Measurements from ENCODE around the gene ARHGAP28.

Gene ARHGAP28

DNA sequence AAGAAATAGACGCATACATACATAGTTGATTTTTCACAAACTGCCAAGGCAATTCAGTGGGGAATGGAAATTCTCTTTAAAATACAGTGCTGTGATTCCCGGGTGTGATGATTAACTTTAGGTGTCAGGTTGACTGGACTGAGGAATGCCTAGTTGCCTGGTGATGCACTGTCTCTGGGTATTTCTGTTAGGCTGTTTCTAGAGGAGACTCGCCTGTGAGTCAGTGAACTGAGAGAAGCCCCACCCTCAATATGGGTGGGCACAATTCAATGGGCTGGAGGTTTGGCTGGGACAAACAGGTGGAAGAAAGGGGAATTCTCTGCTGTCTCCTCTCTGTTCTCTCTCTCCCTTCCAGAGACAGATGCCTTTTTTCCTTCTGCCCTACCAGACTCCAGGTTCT lies 187.6 kb downstream of the ARHGAP28 start:
- CTCF ChIA-PET = no interaction called here
- TF ChIP-seq CTCF (IDR thresholded peaks at IDR 0.05; ENCODE audit: control extremely low read depth, extremely low read depth, low read depth, missing control alignments) = no peak
- DNase-seq (ENCODE audit: extremely low spot score) = no peak
- POLR2A ChIA-PET = no interaction called here

GRCh38 chr18:6920099-6920955 lies 190.8 kb downstream of the ARHGAP28 start:
- peak; percentile 37 for DNase-seq (ENCODE audit: extremely low spot score)
- ChIA-PET POLR2A (no interaction called here), CTCF (interaction anchor here (0.6 to 2.1 kb wide), 5 partner anchors 15 to 1471 kb away, joined by 3 to 7 read pairs (median 4); partner anchors contain the start of gene PTPRM)
- TF ChIP-seq CTCF (IDR thresholded peaks at IDR 0.05; ENCODE audit: control extremely low read depth, extremely low read depth, low read depth, missing control alignments) = peak; percentile 57

DNA sequence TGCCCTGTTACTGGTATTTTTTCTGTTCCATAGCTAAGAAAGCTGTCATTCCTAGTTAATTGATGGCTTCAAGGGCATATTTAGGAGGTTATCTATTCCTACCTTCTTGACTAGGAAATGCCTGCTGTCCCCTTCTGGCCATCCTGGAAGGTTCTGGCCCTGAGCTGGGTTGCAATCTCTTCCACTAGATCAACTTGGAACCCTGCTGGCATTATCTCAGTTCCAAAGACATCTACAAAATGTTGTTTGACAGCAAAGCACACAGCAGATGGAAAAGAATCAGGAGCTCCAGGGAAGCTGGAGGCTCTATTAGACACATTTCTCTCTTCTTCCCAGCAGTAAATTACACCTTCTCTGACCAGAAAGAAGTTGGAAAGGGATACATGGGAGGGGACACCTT lies 192.1 kb downstream of the ARHGAP28 start:
- DNase-seq (ENCODE audit: extremely low spot score) = no peak
- POLR2A ChIA-PET = no interaction called here
- CTCF ChIA-PET = interaction anchor here (0.7 to 2.1 kb wide), 2 partner anchors 13 to 1474 kb away, joined by 3 to 7 read pairs; no protein-coding TSS in a partner anchor
- no peak for TF ChIP-seq CTCF (IDR thresholded peaks at IDR 0.05; ENCODE audit: control extremely low read depth, extremely low read depth, low read depth, missing control alignments)

DNA sequence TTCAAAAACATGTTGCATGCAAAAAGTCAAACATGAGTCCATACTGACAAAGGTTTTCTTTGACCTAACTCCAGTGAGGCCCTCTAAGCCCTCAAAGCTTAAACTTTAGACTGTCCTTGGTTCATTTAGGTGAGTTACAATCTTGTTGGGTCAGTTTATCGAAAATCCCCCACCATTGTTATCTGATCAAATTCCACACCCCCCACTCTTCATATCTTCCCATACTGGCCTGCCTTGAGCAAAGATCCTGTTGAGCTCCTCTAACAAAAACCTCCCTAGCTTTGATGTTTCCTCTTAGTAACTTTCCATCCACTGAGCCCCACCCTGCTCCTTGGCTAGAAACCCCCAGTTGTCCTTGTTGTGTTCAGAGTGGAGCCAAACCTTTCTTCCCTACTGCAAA lies 193.7 kb downstream of the ARHGAP28 start:
- DNase-seq (ENCODE audit: extremely low spot score) = no peak
- CTCF ChIA-PET = no interaction called here
- no peak for TF ChIP-seq CTCF (IDR thresholded peaks at IDR 0.05; ENCODE audit: control extremely low read depth, extremely low read depth, low read depth, missing control alignments)
- POLR2A ChIA-PET = no interaction called here

GRCh38 chr18:6927153-6927552 lies 197.6 kb downstream of the ARHGAP28 start:
- CTCF ChIA-PET = interaction anchor here (1.0 kb wide), 1 partner anchor 169 kb away, joined by 3 read pairs; no protein-coding TSS in a partner anchor
- no peak for DNase-seq (ENCODE audit: extremely low spot score)
- TF ChIP-seq CTCF (IDR thresholded peaks at IDR 0.05; ENCODE audit: control extremely low read depth, extremely low read depth, low read depth, missing control alignments) = no peak
- POLR2A ChIA-PET = no interaction called here

GRCh38 chr18:6928359-6928758 lies 198.8 kb downstream of the ARHGAP28 start:
- TF ChIP-seq CTCF (IDR thresholded peaks at IDR 0.05; ENCODE audit: control extremely low read depth, extremely low read depth, low read depth, missing control alignments) = no peak
- DNase-seq (ENCODE audit: extremely low spot score) = no peak
- CTCF ChIA-PET = no interaction called here
- POLR2A ChIA-PET = no interaction called here

All from GM10248 (cell line).